Activated T-helper 9 cell treated with anti-CD3 and anti-CD28 coated beads, Interleukin-2, amount 50 U/mL, for 16 hours (primary cell): ENCODE data around the gene OSBPL1A.
A peak's percentile ranks its signal among the peaks of the same experiment; 100 is the strongest.

Experiments used
- DNase-seq: peaks from one replicate; pipeline ENCODE4 v3.0.0-alpha.2; 2020; ENCODE audit warnings: low read depth

Gene OSBPL1A

GRCh38 chr18:24397694-24398368, at the start of gene OSBPL1A:
TSS of gene OSBPL1A (minus strand) at chr18:24397824. CDS start at chr18:24377533, 20,291 bp downstream.
- DNase-seq, result peak; percentile 63

GRCh38 chr18:24446953-24447538, 49.4 kb upstream of the OSBPL1A start:
- DNase-seq, result no peak

GRCh38 chr18:24446453-24446852, 48.8 kb upstream of the OSBPL1A start:
- no peak for DNase-seq

DNA sequence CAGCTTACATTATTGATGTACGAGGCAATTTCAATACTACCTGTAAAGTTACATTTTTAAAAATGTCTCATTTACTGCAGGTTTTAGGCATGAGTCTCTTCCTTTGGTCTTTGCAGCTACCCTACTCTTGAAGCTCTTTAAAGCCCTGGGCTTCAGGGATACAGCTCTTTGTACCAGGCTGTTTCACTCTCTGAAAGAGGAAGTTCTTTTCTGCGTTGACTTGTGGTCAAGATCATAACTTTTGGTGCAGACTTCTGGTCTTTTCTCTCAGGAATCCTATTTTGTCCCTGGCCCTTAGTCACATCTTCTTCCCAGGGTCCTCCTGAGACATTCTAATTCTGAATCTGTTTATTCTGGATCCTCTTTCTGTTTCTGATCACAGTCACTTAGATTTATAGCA, 46.2 kb upstream of the OSBPL1A start:
- no peak for DNase-seq

GRCh38 chr18:24436939-24437338, 39.3 kb upstream of the OSBPL1A start:
- DNase-seq, result no peak

DNA sequence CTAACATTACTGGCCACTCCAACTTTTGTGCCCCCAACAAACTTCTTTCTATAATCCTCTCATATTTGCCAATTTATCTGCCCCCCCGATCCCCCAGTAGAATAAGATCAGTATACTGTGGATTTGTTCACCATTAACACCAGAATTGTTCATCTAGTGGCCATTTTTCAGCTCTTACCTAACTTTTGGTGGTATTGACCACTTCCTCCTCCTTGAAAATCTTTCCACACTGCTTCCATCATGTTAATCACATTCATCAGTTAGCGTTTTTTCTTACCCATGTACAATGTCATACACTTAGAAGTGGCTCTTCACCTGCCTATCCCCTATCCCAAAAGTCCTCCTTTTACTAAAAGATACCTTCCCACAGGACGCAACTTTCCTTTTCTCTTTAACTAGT, 35.0 kb upstream of the OSBPL1A start:
- no peak for DNase-seq

DNA sequence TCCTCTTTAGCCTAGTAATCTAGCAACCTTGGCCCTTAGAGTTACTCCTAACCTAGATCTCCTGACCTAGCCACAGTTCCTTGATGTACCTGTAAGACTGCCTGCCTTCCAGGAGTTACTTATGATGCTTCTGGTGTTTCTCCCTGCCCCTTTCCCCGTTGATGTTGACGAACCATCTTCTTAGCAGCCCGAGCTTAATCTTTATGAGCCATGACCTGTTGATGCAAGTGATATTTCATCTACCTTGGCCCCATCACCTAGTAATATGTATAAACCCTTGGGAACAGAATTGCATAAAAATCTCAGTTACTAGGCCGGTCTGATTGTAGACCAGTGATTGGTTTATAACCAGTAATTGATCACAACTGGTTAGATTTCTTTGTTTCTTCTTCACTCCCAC, 31.6 kb upstream of the OSBPL1A start:
- no peak for DNase-seq

DNA sequence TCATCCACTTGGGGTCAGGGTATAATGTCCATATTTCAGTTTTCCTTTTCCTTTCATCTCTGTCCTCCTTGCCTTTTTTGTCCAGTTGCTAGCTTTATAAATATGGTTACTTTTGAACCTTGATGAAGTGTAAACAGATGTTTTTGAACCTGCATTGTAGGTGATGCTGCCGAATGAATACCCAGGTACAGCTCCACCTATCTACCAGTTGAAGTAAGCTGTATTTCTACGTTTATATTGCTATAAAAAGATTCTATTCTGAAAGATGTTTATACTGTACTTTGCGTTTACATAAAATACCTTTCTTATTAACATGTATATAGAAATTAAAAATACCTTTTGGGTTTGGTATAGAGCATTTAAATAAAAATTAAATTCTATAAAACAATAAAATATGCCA, 31.1 kb upstream of the OSBPL1A start:
- no peak for DNase-seq

- DNase-seq, result no peak
These were observed 29.9 kb upstream of the OSBPL1A start for GRCh38 chr18:24427484-24427883.

DNA sequence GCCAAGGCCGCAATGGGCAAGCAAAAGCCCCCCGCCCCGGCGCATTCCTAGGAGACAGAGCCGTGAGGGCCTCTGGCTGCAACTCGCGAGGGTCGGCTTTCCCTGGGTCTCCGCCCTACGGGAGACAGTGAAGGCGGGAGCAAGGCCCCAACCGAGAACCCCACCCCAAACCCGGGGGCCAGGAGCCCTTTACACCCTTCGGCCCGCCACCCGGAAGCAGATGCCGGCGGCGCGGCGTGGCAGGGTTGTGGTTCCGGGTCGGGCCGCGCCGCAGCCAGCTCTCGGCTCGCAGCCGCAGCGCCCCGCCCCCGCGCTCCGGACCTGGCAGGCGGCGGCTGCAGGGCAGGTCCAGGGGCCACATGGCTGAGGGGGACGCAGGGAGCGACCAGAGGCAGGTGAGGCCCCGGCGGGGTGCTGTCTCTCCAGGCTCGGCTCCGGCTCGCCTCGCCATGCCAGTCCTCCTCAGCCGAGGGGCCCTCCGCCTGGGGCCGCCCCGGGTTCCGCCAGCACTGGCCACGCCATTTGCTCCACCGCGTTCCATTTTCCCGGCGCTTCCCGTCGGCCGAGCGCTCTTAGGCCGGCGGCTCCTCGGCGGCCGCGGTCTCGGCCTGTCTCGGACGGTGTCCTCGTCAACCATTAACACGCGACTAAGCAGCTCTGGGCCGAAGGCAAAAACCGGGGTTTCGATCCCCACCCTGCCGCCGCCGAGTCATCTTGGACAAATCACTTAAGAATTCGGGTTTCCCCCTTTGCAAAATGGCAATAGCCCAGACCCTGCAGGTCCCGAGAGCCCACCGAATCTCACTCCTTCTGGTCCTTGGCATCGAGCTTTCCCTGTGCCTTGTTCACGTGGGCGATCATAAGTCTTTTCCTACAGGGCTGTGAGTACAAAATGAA, 29.0 kb upstream of the OSBPL1A start, which contains the start of gene IMPACT:
IMPACT (plus strand) TSS at position 273 of the 897 bp plus-strand sequence; CDS start at position 360, 87 bp downstream.
- DNase-seq, result peak; percentile 66

DNA sequence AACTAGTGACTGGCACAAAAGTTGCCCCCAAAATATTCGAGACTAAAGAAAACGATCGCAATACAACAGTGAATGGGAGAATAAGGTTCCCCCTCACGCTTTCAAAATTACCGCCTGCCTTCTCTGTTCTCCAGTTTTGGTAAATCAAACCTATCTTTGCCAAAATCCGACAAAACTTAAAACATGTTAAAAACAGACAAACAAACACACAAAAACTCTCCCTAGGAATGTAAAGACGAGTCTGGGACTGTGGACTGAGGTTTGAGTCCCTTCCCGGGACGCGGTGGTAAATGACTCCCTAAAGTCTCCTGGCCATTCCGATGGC, 28.4 kb upstream of the OSBPL1A start:
- DNase-seq, result no peak

- DNase-seq, result no peak
These were observed 24.2 kb upstream of the OSBPL1A start for GRCh38 chr18:24421831-24422230.

- DNase-seq, result no peak
These were observed 22.9 kb upstream of the OSBPL1A start for GRCh38 chr18:24420551-24420950.

- no peak for DNase-seq
These were observed 19.9 kb upstream of the OSBPL1A start for GRCh38 chr18:24417480-24417879.

GRCh38 chr18:24414349-24415003, 16.9 kb upstream of the OSBPL1A start:
- DNase-seq, result no peak

DNA sequence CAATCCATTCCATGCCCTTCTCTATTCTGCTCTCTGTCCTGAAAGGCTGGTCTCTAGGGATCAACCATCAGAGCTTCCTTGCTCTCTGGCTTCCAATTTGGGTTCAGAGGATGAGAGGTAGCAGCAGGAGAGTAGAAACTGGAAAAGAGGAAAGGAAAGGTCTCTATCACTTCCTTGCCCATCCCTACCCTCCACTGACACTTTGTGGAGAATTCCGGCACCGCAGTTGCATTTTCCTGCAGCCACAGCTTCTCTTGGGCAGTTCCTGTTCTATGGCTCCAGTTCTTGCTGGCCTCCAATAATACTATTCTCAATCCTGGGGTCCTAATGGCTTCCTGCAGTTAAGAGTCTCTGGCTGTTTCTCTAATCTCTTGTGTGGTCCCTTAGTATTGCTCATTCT, 15.5 kb upstream of the OSBPL1A start:
- no peak for DNase-seq

DNA sequence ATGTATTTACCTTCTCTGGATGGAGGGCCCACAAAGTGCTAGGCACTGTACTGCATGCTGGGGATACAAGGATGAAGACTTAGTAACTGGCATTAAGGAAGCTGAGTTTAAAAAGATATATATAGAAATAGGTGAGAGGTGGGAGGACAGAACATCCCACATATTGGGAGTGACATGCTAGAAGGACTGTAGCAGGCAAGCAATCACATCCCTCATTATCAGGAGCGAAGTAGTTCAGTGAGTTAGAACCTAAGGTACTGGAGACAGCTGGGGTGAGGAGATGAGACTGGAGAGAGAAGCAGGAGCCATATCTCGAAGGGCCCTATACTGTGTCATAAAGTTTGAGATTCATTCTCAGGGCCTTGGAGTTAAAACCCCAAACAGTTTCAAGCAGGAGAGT, 10.9 kb upstream of the OSBPL1A start:
- DNase-seq, result no peak

DNA sequence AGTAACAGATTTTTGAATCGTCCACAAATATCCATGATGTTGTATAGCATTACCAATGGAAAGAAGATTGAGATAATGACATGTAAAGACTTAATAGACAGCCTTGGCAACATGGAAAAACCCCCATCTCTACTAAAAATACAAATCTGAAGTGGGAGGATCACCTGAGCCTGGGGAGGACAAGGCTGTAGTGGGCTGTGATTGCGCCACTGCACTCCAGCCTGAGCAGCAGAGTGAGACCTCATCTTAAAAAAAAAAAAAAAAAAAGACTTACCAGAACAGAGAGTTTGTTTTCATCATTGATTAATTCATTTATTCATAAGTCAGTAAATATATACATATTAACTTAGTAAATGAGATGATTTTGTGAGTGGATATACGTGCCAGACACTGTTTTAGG, 7.0 kb upstream of the OSBPL1A start:
- DNase-seq, result no peak

DNA sequence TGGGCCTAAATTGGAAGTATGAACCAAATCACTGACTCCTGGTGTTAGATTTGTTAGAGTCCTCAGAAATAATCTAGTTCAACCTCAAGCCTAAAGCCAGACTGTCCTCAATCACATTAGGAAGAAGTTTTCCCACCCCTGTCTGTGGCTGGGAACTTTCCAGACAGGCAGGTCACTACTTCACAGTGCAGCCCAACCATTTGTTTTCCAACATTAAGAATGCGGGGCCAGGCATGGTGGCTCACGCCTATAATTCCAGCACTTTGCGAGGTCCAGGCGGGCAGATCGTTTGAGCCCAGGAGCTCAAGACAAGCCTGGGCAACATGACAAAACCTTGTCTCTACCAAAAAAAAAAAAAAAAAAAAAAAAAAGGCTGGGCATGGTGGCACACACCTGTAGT, 5.5 kb upstream of the OSBPL1A start:
- no peak for DNase-seq

DNA sequence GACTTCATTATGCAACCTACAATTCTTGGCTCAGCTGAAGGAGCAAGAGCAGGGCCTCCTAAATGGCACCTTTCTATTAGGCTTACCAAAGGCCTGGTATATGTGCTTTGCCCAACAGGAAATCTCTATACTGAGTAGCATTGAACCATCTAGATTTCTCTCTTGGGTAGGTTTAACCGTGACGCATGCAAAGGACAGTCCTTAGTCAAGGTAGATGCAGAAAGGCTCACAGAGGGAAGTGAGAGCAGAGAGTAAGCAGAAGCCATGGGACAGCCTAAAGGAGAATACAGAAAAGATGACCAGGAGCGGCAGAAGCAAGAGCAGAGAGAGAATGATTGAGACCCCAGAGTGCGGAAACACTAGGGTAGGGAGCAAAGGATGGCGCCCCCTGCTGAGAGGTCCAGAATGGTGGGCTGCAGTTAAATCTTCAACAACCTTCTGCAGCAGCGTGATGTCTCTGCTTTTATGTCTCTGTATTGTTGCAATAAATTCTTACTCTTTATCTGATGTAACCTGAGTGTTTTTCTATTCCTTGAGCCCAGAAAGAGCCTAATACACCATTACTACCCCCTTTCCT, 4.7 kb upstream of the OSBPL1A start:
- no peak for DNase-seq

- no peak for DNase-seq
These were observed 3.0 kb upstream of the OSBPL1A start for GRCh38 chr18:24400587-24400986.

DNA sequence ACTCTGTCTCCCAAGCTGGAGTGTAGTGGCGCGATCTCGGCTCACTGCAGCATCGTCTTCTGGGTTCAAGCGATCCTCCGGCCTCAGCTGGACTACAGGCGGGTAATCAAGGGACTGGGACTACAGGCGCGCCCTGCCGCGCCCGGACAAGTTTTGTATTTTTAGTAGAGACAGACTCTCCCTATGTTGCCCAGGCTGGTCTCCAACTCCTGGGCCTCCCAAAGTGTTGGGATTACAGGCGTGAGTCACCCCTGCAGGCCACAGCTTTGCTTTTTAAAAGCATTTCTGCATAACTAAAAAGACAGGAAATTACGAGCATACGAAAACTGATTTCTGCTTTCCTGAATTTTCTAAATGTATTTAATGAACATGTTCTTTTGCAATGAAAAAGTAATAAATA, 916 bp upstream of the OSBPL1A start:
- no peak for DNase-seq
